Measurements from ENCODE around the gene ZNF784. TPM values are rescaled to one million over a fixed set of nuclear protein-coding genes. Genes with fewer than 3 reads are reported as not detected.

The ZNF784 gene
- total and polyA plus RNA-seq, 10 of the 15 experiments (the other 5 are each of a cell fraction or from before 2014, with no cell fraction given) = 0.10 to 5.2 (median 1.8) TPM

- TF ChIP-seq BCLAF1 (IDR thresholded peaks at IDR 0.05) (no peak), PML (IDR thresholded peaks at IDR 0.05; ENCODE audit: low read length) (peak; percentile 47; the same call in 1 of the 2 replicates), SIN3A (IDR thresholded peaks at IDR 0.05; ENCODE audit: low read depth, low read length) (peak; percentile 81), KLF5 (IDR thresholded peaks at IDR 0.05; ENCODE audit: partially characterized antibody) (peak; percentile 89), MEF2A (IDR thresholded peaks at IDR 0.05; ENCODE audit: insufficient read depth, low read depth, low read length) (no peak), ZBTB11 (CRISPR knock-in tag; IDR thresholded peaks at IDR 0.05) (no peak), EGR1 (IDR thresholded peaks at IDR 0.05; ENCODE audit: borderline replicate concordance in 1 of 2, low read depth in 2 of 2, low read length in 2 of 2) (peak in 1 of 2 experiments; percentile 41; a peak in 1 of 3 replicates), RB1 (IDR thresholded peaks at IDR 0.05; ENCODE audit: borderline replicate concordance) (peak; percentile 92), KAT2A (conservative IDR thresholded peaks at IDR 0.05; ENCODE audit: control insufficient read depth, low read depth, low read length) (no peak), CHD1 (IDR thresholded peaks at IDR 0.05; ENCODE audit: low read depth, low read length) (peak; percentile 49; the same call in 1 of the 2 replicates), HDAC2 (IDR thresholded peaks at IDR 0.05) (no peak), ZNF384 (IDR thresholded peaks at IDR 0.05; ENCODE audit: borderline replicate concordance, low read depth, low read length) (no peak), ASH2L (IDR thresholded peaks at IDR 0.05; ENCODE audit: borderline replicate concordance, low read depth) (no peak), SUZ12 (IDR thresholded peaks at IDR 0.05; ENCODE audit: unreplicated experiment) (no peak), BRCA1 (IDR thresholded peaks at IDR 0.05; ENCODE audit: low read depth, low read length) (no peak), RCOR1 (conservative IDR thresholded peaks at IDR 0.05; ENCODE audit: low read depth, low read length) (no peak), MYC (IDR thresholded peaks at IDR 0.05; ENCODE audit: insufficient read depth, insufficient read length, insufficient replicate concordance, low read length, severe bottlenecking) (peak; percentile 91), NFIC (IDR thresholded peaks at IDR 0.05; ENCODE audit: low read depth, low read length) (no peak), HDGF (IDR thresholded peaks at IDR 0.05) (no peak), MLLT1 (IDR thresholded peaks at IDR 0.05) (no peak), TBL1XR1 (IDR thresholded peaks at IDR 0.05; ENCODE audit: low read depth, low read length) (no peak), SPI1 (IDR thresholded peaks at IDR 0.05; ENCODE audit: borderline replicate concordance, insufficient read depth, low read depth, low read length) (peak; percentile 44; the same call in 1 of the 2 replicates), CEBPB (IDR thresholded peaks at IDR 0.05; ENCODE audit: borderline replicate concordance in 1 of 2, low read depth in 2 of 2, low read length in 2 of 2) (no peak)
These were observed 30.7 kb upstream of the ZNF784 start, which contains the start of gene U2AF2 (continued) for GRCh38 chr19:55654868-55655647.
